ENCODE measurements around the gene MTFR1L. TPM values are rescaled to one million over a fixed set of nuclear protein-coding genes. Genes with fewer than 3 reads are reported as not detected.

The MTFR1L gene
- total RNA-seq, 4 donors from 2014 or later: 73.2 to 125 (median 93.6) TPM

GRCh38 chr1:25848531-25848930, 28.8 kb downstream of the MTFR1L start:
- no peak for DNase-seq
- Histone ChIP-seq H3K27ac (no peak overlapping the region), H3K9me3 (no peaks in the 10 kb centered on the region), H3K4me1 (no peaks in the 10 kb centered on the region), H3K36me3 (no peaks in the 10 kb centered on the region), H3K27me3 (no peaks in the 10 kb centered on the region), H3K4me3 (no peak overlapping the region)
- in situ Hi-C loops (cut with MboI; ENCODE audit: low pct_ligation_motif_present in 1 of 4, low pct_unique_long_range_greater_than_20kb in 1 of 4, low sequenced_read_pairs in 3 of 4) (no loop called here), intact Hi-C loops (cut with DNase I; ENCODE audit: low total_unique reads) (no loop called here)
- TF ChIP-seq, protein P1, sequence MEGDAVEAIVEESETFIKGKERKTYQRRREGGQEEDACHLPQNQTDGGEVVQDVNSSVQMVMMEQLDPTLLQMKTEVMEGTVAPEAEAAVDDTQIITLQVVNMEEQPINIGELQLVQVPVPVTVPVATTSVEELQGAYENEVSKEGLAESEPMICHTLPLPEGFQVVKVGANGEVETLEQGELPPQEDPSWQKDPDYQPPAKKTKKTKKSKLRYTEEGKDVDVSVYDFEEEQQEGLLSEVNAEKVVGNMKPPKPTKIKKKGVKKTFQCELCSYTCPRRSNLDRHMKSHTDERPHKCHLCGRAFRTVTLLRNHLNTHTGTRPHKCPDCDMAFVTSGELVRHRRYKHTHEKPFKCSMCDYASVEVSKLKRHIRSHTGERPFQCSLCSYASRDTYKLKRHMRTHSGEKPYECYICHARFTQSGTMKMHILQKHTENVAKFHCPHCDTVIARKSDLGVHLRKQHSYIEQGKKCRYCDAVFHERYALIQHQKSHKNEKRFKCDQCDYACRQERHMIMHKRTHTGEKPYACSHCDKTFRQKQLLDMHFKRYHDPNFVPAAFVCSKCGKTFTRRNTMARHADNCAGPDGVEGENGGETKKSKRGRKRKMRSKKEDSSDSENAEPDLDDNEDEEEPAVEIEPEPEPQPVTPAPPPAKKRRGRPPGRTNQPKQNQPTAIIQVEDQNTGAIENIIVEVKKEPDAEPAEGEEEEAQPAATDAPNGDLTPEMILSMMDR (IDR thresholded peaks at IDR 0.05): no peak
- TF ChIP-seq EP300 (IDR thresholded peaks at IDR 0.05; ENCODE audit: low read depth) (no peak), POLR2A (IDR thresholded peaks at IDR 0.05) (no peak), POLR2AphosphoS5 (IDR thresholded peaks at IDR 0.05) (no peak)
- 77% methylated on average over 1 of the region's 1 CpG; no CpG with 5 or more reads in 1 of the 2 donors for WGBS, 2 donors (ENCODE audit: low coverage in 1 of 2)

DNA sequence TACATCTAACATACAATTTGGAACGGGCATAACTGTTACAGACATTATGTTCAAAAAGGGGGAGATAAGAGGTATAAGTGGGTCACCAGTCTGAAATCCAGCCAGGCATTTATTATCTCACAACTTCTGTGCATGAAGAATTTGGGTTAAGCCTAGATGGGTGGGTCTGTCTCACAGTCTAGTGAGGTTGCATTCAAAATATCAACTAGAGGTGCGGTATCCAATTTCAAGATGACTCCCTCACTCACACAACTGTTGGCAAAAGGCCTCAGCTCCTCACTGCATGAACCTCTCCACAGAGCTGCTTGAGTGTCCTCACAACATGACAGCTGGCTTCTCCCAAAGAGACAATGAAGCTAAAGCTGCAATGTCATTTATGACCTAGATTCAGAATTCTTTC, 34.8 kb downstream of the MTFR1L start:
- H3K27me3 ChIP-seq: no peaks in the 10 kb centered on the region
- WGBS, 2 donors (ENCODE audit: low coverage in 1 of 2): 89 to 95% methylated on average over 1 to 2 of the region's 2 CpGs
- in situ Hi-C loops (cut with MboI; ENCODE audit: low pct_ligation_motif_present in 1 of 4, low pct_unique_long_range_greater_than_20kb in 1 of 4, low sequenced_read_pairs in 3 of 4): no loop called here

GRCh38 chr1:25856856-25857255, 37.1 kb downstream of the MTFR1L start:
- Histone ChIP-seq H3K27ac (no peak overlapping the region), H3K27me3 (no peaks in the 10 kb centered on the region), H3K4me3 (no peak overlapping the region), H3K36me3 (no peaks in the 10 kb centered on the region), H3K4me1 (peaks cover 6 to 26% (median 16%) of the 10 kb centered on the region in 4 donors), H3K9me3 (no peaks in the 10 kb centered on the region)
- DNase-seq: no peak
- intact Hi-C loops (cut with DNase I; ENCODE audit: low total_unique reads): no loop called here
- in situ Hi-C loops (cut with MboI; ENCODE audit: low pct_ligation_motif_present in 1 of 4, low pct_unique_long_range_greater_than_20kb in 1 of 4, low sequenced_read_pairs in 3 of 4): no loop called here
- 91 to 100% methylated on average over 3 to 11 of the region's 11 CpGs for WGBS, 2 donors (ENCODE audit: low coverage in 1 of 2)
- TF ChIP-seq EP300 (IDR thresholded peaks at IDR 0.05; ENCODE audit: low read depth): no peak
- TF ChIP-seq, protein P1 (IDR thresholded peaks at IDR 0.05): no peak

More for the DNA sequence above, 34.8 kb downstream of the MTFR1L start:
- Histone ChIP-seq H3K9me3 (no peaks in the 10 kb centered on the region), H3K4me1 (peaks cover 6 to 11% (median 7%) of the 10 kb centered on the region in 4 donors), H3K4me3 (no peak overlapping the region), H3K27ac (no peak overlapping the region), H3K36me3 (no peaks in the 10 kb centered on the region)
- DNase-seq: no peak
- intact Hi-C loops (cut with DNase I; ENCODE audit: low total_unique reads): no loop called here
- TF ChIP-seq POLR2A (IDR thresholded peaks at IDR 0.05): no peak
- TF ChIP-seq, protein P1 (IDR thresholded peaks at IDR 0.05): no peak

- intact Hi-C loops (cut with DNase I; ENCODE audit: low total_unique reads): no loop called here
Measured at GRCh38 chr1:25858494-25858893, 38.7 kb downstream of the MTFR1L start.

More at GRCh38 chr1:25858494-25858893, 38.7 kb downstream of the MTFR1L start:
- Histone ChIP-seq H3K9me3 (no peaks in the 10 kb centered on the region), H3K4me3 (peak overlapping the region in 2 of 4 donors; percentile 43 to 64), H3K27ac (peak overlapping the region in 1 of 4 donors; percentile 73), H3K36me3 (no peaks in the 10 kb centered on the region), H3K27me3 (no peaks in the 10 kb centered on the region), H3K4me1 (peaks cover 6 to 26% (median 16%) of the 10 kb centered on the region in 4 donors)
- WGBS, 2 donors (ENCODE audit: low coverage in 1 of 2): 32 to 59% methylated on average over 4 to 7 of the region's 7 CpGs
- no peak for DNase-seq
- no peak for TF ChIP-seq POLR2A (IDR thresholded peaks at IDR 0.05)
- TF ChIP-seq, protein P1 (IDR thresholded peaks at IDR 0.05): no peak
- TF ChIP-seq EP300 (IDR thresholded peaks at IDR 0.05; ENCODE audit: low read depth): no peak
- no peak for TF ChIP-seq POLR2AphosphoS5 (IDR thresholded peaks at IDR 0.05)
- in situ Hi-C loops (cut with MboI; ENCODE audit: low pct_ligation_motif_present in 1 of 4, low pct_unique_long_range_greater_than_20kb in 1 of 4, low sequenced_read_pairs in 3 of 4): no loop called here

Data from transverse colon (tissue), 4 donors.